WTC11 (cell line): Measurements from ENCODE around the gene FSCB. TPM values are rescaled to one million over a fixed set of nuclear protein-coding genes. Genes with fewer than 3 reads are reported as not detected.

Source experiments
- ATAC-seq: fragments of 200-7000 bp; cut with Tn5 transposase; 2 replicates; pipeline ENCODE4 v1.10.0; 2021; ENCODE audit warnings: mild to moderate bottlenecking, moderate library complexity
- CTCF ChIA-PET: fragments of 300-600 bp; sonication (Branson Sonifier 250); formaldehyde crosslinking; loops from one replicate; lab custom pipeline; 2021; ENCODE audit warnings: antibody characterized with exemption; lab: Charles Lee
- POLR2A ChIA-PET: fragments of 350-600 bp; sonication (Branson Sonifier 250); formaldehyde crosslinking; loops from one replicate; lab custom pipeline; 2021; ENCODE audit warnings: antibody characterized with exemption; lab: Charles Lee
- DNase-seq: peaks from one replicate; pipeline ENCODE4 v3.0.0; 2021; ENCODE audit warnings: low spot score
- H3K27ac Mint-ChIP-seq: 2 replicates; pipeline ENCODE4 v1.8.0; 2021; ENCODE audit warnings: mixed read lengths
- H3K27me3 Mint-ChIP-seq: 2 replicates; pipeline ENCODE4 v1.8.0; 2021; ENCODE audit warnings: low read depth, mild to moderate bottlenecking, moderate library complexity, mixed read lengths
- H3K36me3 Mint-ChIP-seq: 2 replicates; pipeline ENCODE4 v1.8.0; 2021; ENCODE audit warnings: mixed read lengths
- H3K4me1 Mint-ChIP-seq: 2 replicates; pipeline ENCODE4 v1.8.0; 2022; ENCODE audit warnings: mixed read lengths
- H3K4me3 Mint-ChIP-seq: 2 replicates; pipeline ENCODE4 v1.8.0; 2021; ENCODE audit warnings: mild to moderate bottlenecking, moderate library complexity, mixed read lengths
- H3K9me3 Mint-ChIP-seq: 2 replicates; pipeline ENCODE4 v1.8.0; 2021; ENCODE audit warnings: mixed read lengths
- ATF3 ChIP-seq: sonication (generic); formaldehyde crosslinking; conservative IDR thresholded peaks from 2 replicates; pipeline ENCODE4 v1.8.1; 2022; ENCODE audit warnings: mild to moderate bottlenecking, missing genetic modification reagents
- ELF4 ChIP-seq: sonication (generic); formaldehyde crosslinking; IDR thresholded peaks from 2 replicates; pipeline ENCODE4 v1.8.1; 2022; ENCODE audit warnings: low read depth, mild to moderate bottlenecking, moderate library complexity, missing genetic modification reagents
- FOXP1 ChIP-seq: sonication (generic); formaldehyde crosslinking; IDR thresholded peaks from 2 replicates; pipeline ENCODE4 v1.8.0; 2022; ENCODE audit warnings: missing genetic modification reagents, mild to moderate bottlenecking, moderate library complexity, borderline replicate concordance
- HMGXB4 ChIP-seq: sonication (generic); formaldehyde crosslinking; IDR thresholded peaks from 2 replicates; pipeline ENCODE4 v1.8.1; 2023; ENCODE audit warnings: mild to moderate bottlenecking, moderate library complexity, missing genetic modification reagents
- IRF1 ChIP-seq: sonication (generic); formaldehyde crosslinking; IDR thresholded peaks from 2 replicates; pipeline ENCODE4 v1.8.0; 2023; ENCODE audit warnings: missing genetic modification reagents
- IRF2 ChIP-seq: sonication (generic); formaldehyde crosslinking; IDR thresholded peaks from 2 replicates; pipeline ENCODE4 v1.8.0; 2022; ENCODE audit warnings: low read depth, missing genetic modification reagents, borderline replicate concordance
- MXD4 ChIP-seq: fragments of 250-450 bp; sonication (Bioruptor Pico); IDR thresholded peaks from 2 replicates; pipeline ENCODE4 v1.8.0; 2021; ENCODE audit warnings: mild to moderate bottlenecking, moderate library complexity, borderline replicate concordance
- NR1H2 ChIP-seq: sonication (generic); formaldehyde crosslinking; IDR thresholded peaks from 2 replicates; pipeline ENCODE4 v1.9.0; 2021; ENCODE audit warnings: mild to moderate bottlenecking, moderate library complexity, missing genetic modification reagents
- OVOL2 ChIP-seq: fragments of 250-450 bp; sonication (Bioruptor Pico); IDR thresholded peaks from 2 replicates; pipeline ENCODE4 v1.9.0; 2021; ENCODE audit warnings: mild to moderate bottlenecking, borderline replicate concordance
- SMAD3 ChIP-seq: sonication (generic); formaldehyde crosslinking; IDR thresholded peaks from 2 replicates; pipeline ENCODE4 v1.8.0; 2022; ENCODE audit warnings: missing genetic modification reagents, mild to moderate bottlenecking, borderline replicate concordance
- TP53 ChIP-seq: sonication (generic); formaldehyde crosslinking; IDR thresholded peaks from 2 replicates; pipeline ENCODE4 v1.8.1; 2023; ENCODE audit warnings: mild to moderate bottlenecking, missing genetic modification reagents
- ZBTB43 ChIP-seq: sonication (generic); formaldehyde crosslinking; IDR thresholded peaks from 2 replicates; pipeline ENCODE4 v1.8.1; 2023; ENCODE audit warnings: mild to moderate bottlenecking, missing genetic modification reagents
- ZMAT4 ChIP-seq: fragments of 250-450 bp; sonication (Bioruptor Pico); IDR thresholded peaks from 2 replicates; pipeline ENCODE4 v1.9.0; 2021; ENCODE audit warnings: mild to moderate bottlenecking
- ZNF138 ChIP-seq: sonication (generic); formaldehyde crosslinking; conservative IDR thresholded peaks from 2 replicates; pipeline ENCODE4 v1.8.1; 2022; ENCODE audit warnings: mild to moderate bottlenecking, moderate library complexity, missing genetic modification reagents
- ZNF396 ChIP-seq: fragments of 250-450 bp; sonication (Bioruptor Pico); IDR thresholded peaks from 2 replicates; pipeline ENCODE4 v1.8.0; 2021; ENCODE audit warnings: mild to moderate bottlenecking, moderate library complexity, borderline replicate concordance
- ZNF423 ChIP-seq: fragments of 250-450 bp; sonication (Bioruptor Pico); IDR thresholded peaks from 2 replicates; pipeline ENCODE4 v2.1.2; 2022; ENCODE audit warnings: mild to moderate bottlenecking, moderate library complexity
- total RNA-seq: library from RNA; stranded (reverse); gene quantifications from 3 replicates; pipeline ENCODE4 v1.2.3, GENCODE V29; 2021
- TF ChIP-seq, protein P1 (sequence below): fragments of 250-450 bp; sonication (Bioruptor Pico); IDR thresholded peaks from 2 replicates; pipeline ENCODE4 v2.1.2; 2022; ENCODE audit warnings: mild to moderate bottlenecking, moderate library complexity
- TF ChIP-seq, protein P2 (sequence below): sonication (generic); formaldehyde crosslinking; IDR thresholded peaks from 2 replicates; pipeline ENCODE4 v1.8.1; 2022; ENCODE audit warnings: mild to moderate bottlenecking, missing genetic modification reagents, moderate library complexity, borderline replicate concordance
- TF ChIP-seq, protein P3 (sequence below): sonication (generic); formaldehyde crosslinking; IDR thresholded peaks from 2 replicates; pipeline ENCODE4 v1.8.1; 2022; ENCODE audit warnings: mild to moderate bottlenecking, moderate library complexity, missing genetic modification reagents

Gene FSCB
- total RNA-seq, 1 experiment from 2014 or later: not detected

- TF ChIP-seq, protein P1, sequence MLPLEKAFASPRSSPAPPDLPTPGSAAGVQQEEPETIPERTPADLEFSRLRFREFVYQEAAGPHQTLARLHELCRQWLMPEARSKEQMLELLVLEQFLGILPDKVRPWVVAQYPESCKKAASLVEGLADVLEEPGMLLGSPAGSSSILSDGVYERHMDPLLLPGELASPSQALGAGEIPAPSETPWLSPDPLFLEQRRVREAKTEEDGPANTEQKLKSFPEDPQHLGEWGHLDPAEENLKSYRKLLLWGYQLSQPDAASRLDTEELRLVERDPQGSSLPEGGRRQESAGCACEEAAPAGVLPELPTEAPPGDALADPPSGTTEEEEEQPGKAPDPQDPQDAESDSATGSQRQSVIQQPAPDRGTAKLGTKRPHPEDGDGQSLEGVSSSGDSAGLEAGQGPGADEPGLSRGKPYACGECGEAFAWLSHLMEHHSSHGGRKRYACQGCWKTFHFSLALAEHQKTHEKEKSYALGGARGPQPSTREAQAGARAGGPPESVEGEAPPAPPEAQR (CRISPR knock-in tag): no peak
- TF ChIP-seq SMAD3 (CRISPR knock-in tag): no peak
- TF ChIP-seq ZBTB43 (CRISPR knock-in tag): no peak
- no peak for TF ChIP-seq IRF2 (CRISPR knock-in tag)
- no peak for TF ChIP-seq ATF3 (CRISPR knock-in tag)
- TF ChIP-seq, protein P2, sequence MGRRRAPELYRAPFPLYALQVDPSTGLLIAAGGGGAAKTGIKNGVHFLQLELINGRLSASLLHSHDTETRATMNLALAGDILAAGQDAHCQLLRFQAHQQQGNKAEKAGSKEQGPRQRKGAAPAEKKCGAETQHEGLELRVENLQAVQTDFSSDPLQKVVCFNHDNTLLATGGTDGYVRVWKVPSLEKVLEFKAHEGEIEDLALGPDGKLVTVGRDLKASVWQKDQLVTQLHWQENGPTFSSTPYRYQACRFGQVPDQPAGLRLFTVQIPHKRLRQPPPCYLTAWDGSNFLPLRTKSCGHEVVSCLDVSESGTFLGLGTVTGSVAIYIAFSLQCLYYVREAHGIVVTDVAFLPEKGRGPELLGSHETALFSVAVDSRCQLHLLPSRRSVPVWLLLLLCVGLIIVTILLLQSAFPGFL (CRISPR knock-in tag): no peak
- TF ChIP-seq ZNF396 (CRISPR knock-in tag): no peak
- TF ChIP-seq, protein P3, sequence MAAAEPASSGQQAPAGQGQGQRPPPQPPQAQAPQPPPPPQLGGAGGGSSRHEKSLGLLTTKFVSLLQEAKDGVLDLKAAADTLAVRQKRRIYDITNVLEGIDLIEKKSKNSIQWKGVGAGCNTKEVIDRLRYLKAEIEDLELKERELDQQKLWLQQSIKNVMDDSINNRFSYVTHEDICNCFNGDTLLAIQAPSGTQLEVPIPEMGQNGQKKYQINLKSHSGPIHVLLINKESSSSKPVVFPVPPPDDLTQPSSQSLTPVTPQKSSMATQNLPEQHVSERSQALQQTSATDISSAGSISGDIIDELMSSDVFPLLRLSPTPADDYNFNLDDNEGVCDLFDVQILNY (CRISPR knock-in tag): no peak
- no peak for TF ChIP-seq MXD4 (CRISPR knock-in tag)
- TF ChIP-seq ZNF138 (CRISPR knock-in tag): no peak
- DNase-seq: no peak
Observed at GRCh38 chr14:44468771-44469170, 38.3 kb downstream of the FSCB start.

DNA sequence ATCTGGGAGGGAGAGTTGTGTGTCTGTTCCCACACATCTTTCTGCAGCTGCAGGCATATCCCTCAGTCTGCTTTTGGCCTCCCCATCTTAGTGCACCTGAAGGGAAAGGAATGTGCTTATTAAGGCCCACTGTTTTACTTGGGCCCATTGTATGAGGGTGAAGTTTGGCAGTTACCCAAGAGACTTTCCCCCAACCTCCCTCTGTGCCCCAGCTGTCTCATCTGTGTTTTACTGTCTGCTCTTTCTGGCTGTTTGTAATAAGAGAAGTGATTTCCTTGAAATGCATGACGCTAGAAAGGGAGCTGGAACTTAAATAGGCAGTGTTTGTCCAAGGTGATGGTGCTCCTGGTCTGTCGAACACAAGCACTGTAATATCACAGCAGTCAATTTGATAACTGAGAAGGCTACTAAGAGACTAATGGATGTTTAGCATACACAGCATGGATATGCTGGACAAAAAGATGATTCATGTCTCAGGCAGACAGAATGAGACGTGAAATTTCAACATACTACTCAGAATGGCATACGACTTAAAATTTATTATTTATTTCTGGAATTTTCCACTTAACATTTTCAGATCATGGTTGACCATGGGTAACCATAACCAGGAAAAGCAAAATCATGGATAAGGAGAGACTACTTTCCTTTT, 43.6 kb downstream of the FSCB start:
- Mint-ChIP-seq H3K4me1 (peaks cover 7% of the 10 kb centered on the region), H3K36me3 (no peaks in the 10 kb centered on the region), H3K4me3 (no peak overlapping the region), H3K9me3 (peaks cover 4% of the 10 kb centered on the region), H3K27me3 (no peaks in the 10 kb centered on the region), H3K27ac (no peak overlapping the region)
- ATAC-seq: no peak
- ChIA-PET POLR2A (no interaction called here), CTCF (no interaction called here)
- no peak for DNase-seq
- TF ChIP-seq TP53: no peak
- TF ChIP-seq NR1H2 (CRISPR knock-in tag): no peak
- no peak for TF ChIP-seq HMGXB4
- TF ChIP-seq SMAD3 (CRISPR knock-in tag): no peak
- no peak for TF ChIP-seq ZMAT4 (CRISPR knock-in tag)
- TF ChIP-seq ELF4 (CRISPR knock-in tag): no peak
- TF ChIP-seq OVOL2 (CRISPR knock-in tag): no peak
- TF ChIP-seq FOXP1 (CRISPR knock-in tag): no peak
- TF ChIP-seq, protein P3 (CRISPR knock-in tag): no peak
- TF ChIP-seq ZNF423 (CRISPR knock-in tag): no peak
- TF ChIP-seq IRF1 (CRISPR knock-in tag): no peak

More at GRCh38 chr14:44468771-44469170, 38.3 kb downstream of the FSCB start:
- no peak for ATAC-seq
- Mint-ChIP-seq H3K9me3 (peaks cover 9% of the 10 kb centered on the region), H3K27me3 (no peaks in the 10 kb centered on the region), H3K4me3 (no peak overlapping the region), H3K36me3 (no peaks in the 10 kb centered on the region), H3K4me1 (no peaks in the 10 kb centered on the region), H3K27ac (no peak overlapping the region)
- ChIA-PET POLR2A (no interaction called here), CTCF (no interaction called here)
